Skin of body (tissue), 2 donors: ENCODE measurements around the gene TXK. TPM values are rescaled to one million over a fixed set of nuclear protein-coding genes. Genes with fewer than 3 reads are reported as not detected.
A peak's percentile ranks its signal among the peaks of the same experiment; 100 is the strongest.

ENCODE experiments used
- DNase-seq: peaks from one replicate; lab custom pipeline; 2025; lab: John Stamatoyannopoulos, UW
- total RNA-seq: library from RNA; depleted of rRNA; stranded (reverse); fragments of >200 nt; gene quantifications from one replicate; pipeline ENCODE4 v1.2.3, GENCODE V29; 2014

TXK gene
- total RNA-seq, 1 donor from 2014 or later, result 1.1 TPM

GRCh38 chr4:48137846-48138245, 3.8 kb upstream of the TXK start:
- DNase-seq, result no peak

GRCh38 chr4:48133669-48134068, 381 bp downstream of the TXK start:
- no peak for DNase-seq

GRCh38 chr4:48131736-48132135, 2.3 kb downstream of the TXK start:
- DNase-seq, result no peak

- no peak for DNase-seq
Observed at GRCh38 chr4:48130100-48130499, 4.0 kb downstream of the TXK start.

- DNase-seq, result no peak
Observed at GRCh38 chr4:48129307-48130014, 4.6 kb downstream of the TXK start.

GRCh38 chr4:48127682-48128404, 6.2 kb downstream of the TXK start:
- peak; percentile 36 for DNase-seq

- DNase-seq, result no peak
Observed at GRCh38 chr4:48127231-48127630, 6.8 kb downstream of the TXK start.

GRCh38 chr4:48126621-48127020, 7.4 kb downstream of the TXK start:
- DNase-seq, result no peak

- no peak for DNase-seq
Observed at GRCh38 chr4:48124870-48125269, 9.2 kb downstream of the TXK start.

GRCh38 chr4:48122756-48123155, 11.3 kb downstream of the TXK start:
- no peak for DNase-seq

GRCh38 chr4:48121180-48121579, 12.9 kb downstream of the TXK start:
- no peak for DNase-seq

GRCh38 chr4:48120132-48120531, 13.9 kb downstream of the TXK start:
- no peak for DNase-seq

GRCh38 chr4:48119646-48120045, 14.4 kb downstream of the TXK start:
- no peak for DNase-seq

- no peak for DNase-seq
Observed at GRCh38 chr4:48118081-48118480, 16.0 kb downstream of the TXK start.

- DNase-seq, result no peak
Observed at GRCh38 chr4:48116582-48116981, 17.5 kb downstream of the TXK start.

- DNase-seq, result no peak
Observed at GRCh38 chr4:48114412-48114811, 19.6 kb downstream of the TXK start.

GRCh38 chr4:48112017-48112667, 21.9 kb downstream of the TXK start:
- DNase-seq, result no peak

GRCh38 chr4:48110452-48110978, 23.5 kb downstream of the TXK start:
- DNase-seq, result no peak

GRCh38 chr4:48109413-48110263, 24.4 kb downstream of the TXK start:
- DNase-seq, result no peak

- DNase-seq, result no peak
Observed at GRCh38 chr4:48108309-48109073, 25.6 kb downstream of the TXK start.

- DNase-seq, result no peak
Observed at GRCh38 chr4:48105230-48105629, 28.8 kb downstream of the TXK start.
